Measurements from ENCODE around the gene ARHGAP24. TPM values are rescaled to one million over a fixed set of nuclear protein-coding genes. Genes with fewer than 3 reads are reported as not detected.

ARHGAP24 gene
- total and polyA plus RNA-seq, 2 of the 13 experiments (the other 11 are each of a cell fraction or from before 2014, with no cell fraction given): 0.07 to 0.55 TPM

DNA sequence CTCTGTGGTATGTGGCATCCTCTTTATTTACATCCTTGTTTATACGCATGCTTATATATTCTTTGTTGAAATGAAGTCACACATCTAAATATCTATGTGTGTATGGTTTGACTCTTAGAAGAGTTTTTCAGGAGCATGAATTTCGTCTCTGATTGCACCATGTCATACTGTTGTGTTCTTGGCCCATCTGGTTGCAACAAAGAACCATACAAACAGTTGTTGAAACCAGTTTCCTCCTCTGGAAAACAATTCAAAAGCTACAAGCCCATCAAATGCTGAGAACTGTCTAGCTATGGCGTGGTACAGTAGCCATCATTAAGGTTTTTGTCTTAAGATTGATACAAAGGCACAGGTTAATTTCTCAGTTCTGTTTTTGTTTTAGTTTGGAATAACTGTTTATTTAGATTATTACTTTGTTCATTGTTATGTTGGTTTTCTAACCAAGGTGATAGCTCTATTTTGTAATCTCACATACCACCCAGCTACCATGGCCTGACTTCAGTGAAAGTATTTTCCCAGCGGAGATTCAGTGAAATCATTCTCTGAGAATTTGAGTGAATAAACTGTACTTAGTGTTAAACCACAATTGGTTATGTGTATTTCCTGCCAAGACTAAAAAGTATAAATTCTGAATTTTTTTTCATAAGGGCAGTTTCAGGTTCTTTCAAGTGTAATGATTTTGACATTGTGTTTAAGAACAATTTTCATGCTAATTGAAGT is 91.0 kb downstream of the ARHGAP24 start:
- CTCF ChIA-PET (ENCODE audit: low intra/inter-chr PET ratio, low total read pairs): no interaction called here
- in situ Hi-C loops (cut with HindIII; ENCODE audit: extremely low pct_ligation_motif_present, low pct_unique_long_range_greater_than_20kb): no loop called here
- Histone ChIP-seq H3K4me2 (ENCODE audit: low read depth, low read length) (no peak overlapping the region), H3K4me1 (ENCODE audit: insufficient read depth, low read length) (no peaks in the 10 kb centered on the region), H3K27ac (ENCODE audit: extremely low read length, insufficient read depth, low read length) (no peak overlapping the region), H3K79me2 (ENCODE audit: insufficient read depth, low read length) (no peaks in the 10 kb centered on the region), H3K9ac (ENCODE audit: insufficient read depth, low read depth, low read length) (no peak overlapping the region), H4K20me1 (ENCODE audit: insufficient read depth, low read length) (no peaks in the 10 kb centered on the region), H2AFZ (ENCODE audit: low read length) (no peak overlapping the region), H3K36me3 (replicated peaks in 1 of 2; ENCODE audit: control insufficient read depth in 1 of 2, insufficient read depth in 2 of 2, low read length in 2 of 2) (no peaks in the 10 kb centered on the region), H3K4me3 (replicated peaks in 1 of 3; ENCODE audit: insufficient read depth in 1 of 3, low read depth in 2 of 3, low read length in 3 of 3) (no peak overlapping the region), H3K27me3 (ENCODE audit: control insufficient read depth in 1 of 2, insufficient read depth in 2 of 2, low read length in 2 of 2) (no peaks in the 10 kb centered on the region), H3K9me3 (ENCODE audit: low read length) (no peaks in the 10 kb centered on the region)
- ATAC-seq: no peak
- no peak for FAIRE-seq
- POLR2A ChIA-PET: no interaction called here
- no peak for TF ChIP-seq NFRKB (IDR thresholded peaks at IDR 0.05)
- TF ChIP-seq STAG1 (CRISPR knock-in tag; IDR thresholded peaks at IDR 0.05): no peak
- no peak for TF ChIP-seq SIX4 (CRISPR knock-in tag; IDR thresholded peaks at IDR 0.05)
- TF ChIP-seq, protein P1, sequence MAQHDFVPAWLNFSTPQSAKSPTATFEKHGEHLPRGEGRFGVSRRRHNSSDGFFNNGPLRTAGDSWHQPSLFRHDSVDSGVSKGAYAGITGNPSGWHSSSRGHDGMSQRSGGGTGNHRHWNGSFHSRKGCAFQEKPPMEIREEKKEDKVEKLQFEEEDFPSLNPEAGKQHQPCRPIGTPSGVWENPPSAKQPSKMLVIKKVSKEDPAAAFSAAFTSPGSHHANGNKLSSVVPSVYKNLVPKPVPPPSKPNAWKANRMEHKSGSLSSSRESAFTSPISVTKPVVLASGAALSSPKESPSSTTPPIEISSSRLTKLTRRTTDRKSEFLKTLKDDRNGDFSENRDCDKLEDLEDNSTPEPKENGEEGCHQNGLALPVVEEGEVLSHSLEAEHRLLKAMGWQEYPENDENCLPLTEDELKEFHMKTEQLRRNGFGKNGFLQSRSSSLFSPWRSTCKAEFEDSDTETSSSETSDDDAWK (CRISPR knock-in tag; IDR thresholded peaks at IDR 0.05): no peak
- no peak for TF ChIP-seq FOXC1 (CRISPR knock-in tag; IDR thresholded peaks at IDR 0.05; ENCODE audit: borderline replicate concordance)
- TF ChIP-seq ELF3 (CRISPR knock-in tag; IDR thresholded peaks at IDR 0.05): no peak
- no TSS peak for BruUV-seq (replicated peaks)
- DNase-seq (ENCODE audit: low spot score): no peak
- WGBS (ENCODE audit: low lambda C conversion rate): 41% methylated on average over 4 of the region's 4 CpGs
- intact Hi-C loops (cut with micrococcal nuclease; ENCODE audit: unreplicated experiment): no loop called here

DNA sequence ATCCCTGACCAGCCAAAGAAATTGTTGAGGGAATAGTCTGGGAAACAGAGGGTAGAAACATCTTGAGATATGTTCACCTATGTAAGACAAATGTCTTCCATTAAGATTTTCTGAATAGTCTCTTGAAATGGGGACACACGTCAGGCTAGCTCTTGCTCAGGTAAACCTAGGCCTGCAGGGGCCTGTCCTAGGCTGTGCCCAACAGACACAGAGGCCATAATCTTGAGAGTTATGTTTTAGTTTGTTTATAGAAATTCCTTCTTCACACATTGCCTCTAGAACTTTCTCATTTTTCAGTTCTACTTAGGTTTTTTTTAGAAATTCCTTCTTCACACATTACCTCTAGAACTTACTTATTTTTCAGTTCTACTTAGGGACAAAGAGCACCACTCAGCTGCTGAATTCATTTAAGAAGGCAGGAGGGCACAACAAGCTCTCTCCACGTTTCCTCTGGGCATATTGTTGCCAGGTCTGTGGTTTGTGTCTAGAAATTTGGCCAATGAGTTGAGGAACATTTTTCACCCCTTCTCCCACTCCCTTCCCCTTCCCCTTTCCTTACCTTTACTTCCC is 94.9 kb downstream of the ARHGAP24 start:
- WGBS (ENCODE audit: low lambda C conversion rate): 6% methylated on average over 2 of the region's 2 CpGs
- FAIRE-seq: no peak
- TF ChIP-seq, protein P2, sequence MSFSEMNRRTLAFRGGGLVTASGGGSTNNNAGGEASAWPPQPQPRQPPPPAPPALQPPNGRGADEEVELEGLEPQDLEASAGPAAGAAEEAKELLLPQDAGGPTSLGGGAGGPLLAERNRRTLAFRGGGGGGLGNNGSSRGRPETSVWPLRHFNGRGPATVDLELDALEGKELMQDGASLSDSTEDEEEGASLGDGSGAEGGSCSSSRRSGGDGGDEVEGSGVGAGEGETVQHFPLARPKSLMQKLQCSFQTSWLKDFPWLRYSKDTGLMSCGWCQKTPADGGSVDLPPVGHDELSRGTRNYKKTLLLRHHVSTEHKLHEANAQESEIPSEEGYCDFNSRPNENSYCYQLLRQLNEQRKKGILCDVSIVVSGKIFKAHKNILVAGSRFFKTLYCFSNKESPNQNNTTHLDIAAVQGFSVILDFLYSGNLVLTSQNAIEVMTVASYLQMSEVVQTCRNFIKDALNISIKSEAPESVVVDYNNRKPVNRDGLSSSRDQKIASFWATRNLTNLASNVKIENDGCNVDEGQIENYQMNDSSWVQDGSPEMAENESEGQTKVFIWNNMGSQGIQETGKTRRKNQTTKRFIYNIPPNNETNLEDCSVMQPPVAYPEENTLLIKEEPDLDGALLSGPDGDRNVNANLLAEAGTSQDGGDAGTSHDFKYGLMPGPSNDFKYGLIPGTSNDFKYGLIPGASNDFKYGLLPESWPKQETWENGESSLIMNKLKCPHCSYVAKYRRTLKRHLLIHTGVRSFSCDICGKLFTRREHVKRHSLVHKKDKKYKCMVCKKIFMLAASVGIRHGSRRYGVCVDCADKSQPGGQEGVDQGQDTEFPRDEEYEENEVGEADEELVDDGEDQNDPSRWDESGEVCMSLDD (CRISPR knock-in tag; IDR thresholded peaks at IDR 0.05; ENCODE audit: borderline replicate concordance): no peak
- TF ChIP-seq ZNF275 (CRISPR knock-in tag; IDR thresholded peaks at IDR 0.05; ENCODE audit: borderline replicate concordance): no peak
- TF ChIP-seq KLF13 (CRISPR knock-in tag; IDR thresholded peaks at IDR 0.05): no peak
- TF ChIP-seq FOXJ3 (CRISPR knock-in tag; IDR thresholded peaks at IDR 0.05; ENCODE audit: borderline replicate concordance): no peak

More for the DNA sequence above, 94.9 kb downstream of the ARHGAP24 start:
- in situ Hi-C loops (cut with HindIII; ENCODE audit: extremely low pct_ligation_motif_present, low pct_unique_long_range_greater_than_20kb) (no loop called here), intact Hi-C loops (cut with micrococcal nuclease; ENCODE audit: unreplicated experiment) (no loop called here)
- Histone ChIP-seq H3K4me1 (ENCODE audit: insufficient read depth, low read length) (no peaks in the 10 kb centered on the region), H3K36me3 (replicated peaks in 1 of 2; ENCODE audit: control insufficient read depth in 1 of 2, insufficient read depth in 2 of 2, low read length in 2 of 2) (no peaks in the 10 kb centered on the region), H3K27ac (ENCODE audit: extremely low read length, insufficient read depth, low read length) (no peak overlapping the region), H3K9me3 (ENCODE audit: low read length) (no peaks in the 10 kb centered on the region), H3K27me3 (ENCODE audit: control insufficient read depth in 1 of 2, insufficient read depth in 2 of 2, low read length in 2 of 2) (no peaks in the 10 kb centered on the region), H2AFZ (ENCODE audit: low read length) (no peak overlapping the region), H3K9ac (ENCODE audit: insufficient read depth, low read depth, low read length) (no peak overlapping the region), H3K4me3 (replicated peaks in 1 of 3; ENCODE audit: insufficient read depth in 1 of 3, low read depth in 2 of 3, low read length in 3 of 3) (no peak overlapping the region), H3K79me2 (ENCODE audit: insufficient read depth, low read length) (no peaks in the 10 kb centered on the region), H4K20me1 (ENCODE audit: insufficient read depth, low read length) (no peaks in the 10 kb centered on the region), H3K4me2 (ENCODE audit: low read depth, low read length) (no peak overlapping the region)
- BruUV-seq (replicated peaks): no TSS peak
- ChIA-PET CTCF (ENCODE audit: low intra/inter-chr PET ratio, low total read pairs) (no interaction called here), POLR2A (no interaction called here)
- DNase-seq (ENCODE audit: low spot score) (no peak), ATAC-seq (no peak)

All from HepG2 (cell line).